C4-2B (cell line): ENCODE measurements around the gene CHRNA3.
A peak's percentile ranks its signal among the peaks of the same experiment; 100 is the strongest.

Experiments
- H3K27ac ChIP-seq: fragments of 450-650 bp; 2 replicates; pipeline ENCODE4 v1.5.1; 2017
- ZFX ChIP-seq: fragments of 450-650 bp; IDR thresholded peaks from 2 replicates; pipeline ENCODE4 v1.6.1; 2017
- TF ChIP-seq, protein P1 (sequence below): fragments of 450-650 bp; conservative IDR thresholded peaks from 2 replicates; pipeline ENCODE4 v1.5.1; 2017; ENCODE audit warnings: mild to moderate bottlenecking

CHRNA3 gene

GRCh38 chr15:78619022-78619950, 1.5 kb downstream of the CHRNA3 start:
- no peak for TF ChIP-seq ZFX
- TF ChIP-seq, protein P1, sequence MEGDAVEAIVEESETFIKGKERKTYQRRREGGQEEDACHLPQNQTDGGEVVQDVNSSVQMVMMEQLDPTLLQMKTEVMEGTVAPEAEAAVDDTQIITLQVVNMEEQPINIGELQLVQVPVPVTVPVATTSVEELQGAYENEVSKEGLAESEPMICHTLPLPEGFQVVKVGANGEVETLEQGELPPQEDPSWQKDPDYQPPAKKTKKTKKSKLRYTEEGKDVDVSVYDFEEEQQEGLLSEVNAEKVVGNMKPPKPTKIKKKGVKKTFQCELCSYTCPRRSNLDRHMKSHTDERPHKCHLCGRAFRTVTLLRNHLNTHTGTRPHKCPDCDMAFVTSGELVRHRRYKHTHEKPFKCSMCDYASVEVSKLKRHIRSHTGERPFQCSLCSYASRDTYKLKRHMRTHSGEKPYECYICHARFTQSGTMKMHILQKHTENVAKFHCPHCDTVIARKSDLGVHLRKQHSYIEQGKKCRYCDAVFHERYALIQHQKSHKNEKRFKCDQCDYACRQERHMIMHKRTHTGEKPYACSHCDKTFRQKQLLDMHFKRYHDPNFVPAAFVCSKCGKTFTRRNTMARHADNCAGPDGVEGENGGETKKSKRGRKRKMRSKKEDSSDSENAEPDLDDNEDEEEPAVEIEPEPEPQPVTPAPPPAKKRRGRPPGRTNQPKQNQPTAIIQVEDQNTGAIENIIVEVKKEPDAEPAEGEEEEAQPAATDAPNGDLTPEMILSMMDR, result no peak

GRCh38 chr15:78618490-78618934, 2.3 kb downstream of the CHRNA3 start:
- no peak for TF ChIP-seq ZFX
- TF ChIP-seq, protein P1, result peak; percentile 92
- H3K27ac ChIP-seq, result no peak overlapping the region

More at GRCh38 chr15:78619022-78619950, 1.5 kb downstream of the CHRNA3 start:
- H3K27ac ChIP-seq, result no peak overlapping the region

DNA sequence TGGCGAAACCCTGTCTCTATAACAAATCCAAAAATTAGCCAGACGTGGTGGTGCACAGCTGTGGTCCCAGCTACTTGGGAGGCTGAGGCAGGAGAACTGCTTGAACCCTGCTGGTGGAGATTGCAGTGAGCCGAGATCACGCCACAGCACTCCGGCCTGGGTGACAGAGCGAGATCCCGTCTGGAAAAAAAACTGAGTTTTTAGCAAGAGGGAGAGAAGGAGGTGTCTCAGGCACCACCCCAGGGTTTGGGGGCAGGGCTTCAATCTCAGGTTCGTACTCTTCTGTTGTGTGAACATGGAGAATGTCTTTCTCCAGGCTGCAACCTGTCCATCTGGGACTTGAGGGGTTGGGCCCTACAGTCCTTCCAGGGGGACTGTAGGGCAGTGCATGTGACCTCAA, 2.7 kb downstream of the CHRNA3 start:
- no peak overlapping the region for H3K27ac ChIP-seq
- TF ChIP-seq, protein P1, result no peak

DNA sequence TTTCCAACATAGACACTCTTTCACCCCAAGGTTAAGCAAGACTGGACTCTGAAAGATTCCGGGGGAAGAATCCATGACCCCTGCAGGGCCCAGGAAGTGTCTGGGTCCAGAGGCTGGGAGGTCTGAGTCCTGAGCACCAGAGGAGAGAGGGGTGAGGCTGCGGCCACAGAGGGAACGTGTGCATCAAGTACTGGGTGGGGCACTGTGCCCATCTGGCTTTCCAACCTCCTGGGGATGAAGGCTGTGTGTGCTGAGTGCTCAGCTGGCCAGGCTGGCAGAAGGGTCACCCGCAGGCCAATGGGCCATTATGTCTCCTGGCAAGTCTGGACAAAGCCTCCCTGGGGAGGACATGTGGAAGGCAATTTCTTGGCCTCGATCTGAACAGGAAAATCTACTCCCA, 3.3 kb downstream of the CHRNA3 start:
- TF ChIP-seq ZFX, result no peak
- TF ChIP-seq, protein P1, result no peak
- no peak overlapping the region for H3K27ac ChIP-seq

- no peak overlapping the region for H3K27ac ChIP-seq
- TF ChIP-seq ZFX, result no peak
- TF ChIP-seq, protein P1, result no peak
Measured at GRCh38 chr15:78617076-78617475, 3.7 kb downstream of the CHRNA3 start.

- TF ChIP-seq, protein P1, result no peak
- TF ChIP-seq ZFX, result no peak
Measured at GRCh38 chr15:78616506-78616905, 4.3 kb downstream of the CHRNA3 start.

DNA sequence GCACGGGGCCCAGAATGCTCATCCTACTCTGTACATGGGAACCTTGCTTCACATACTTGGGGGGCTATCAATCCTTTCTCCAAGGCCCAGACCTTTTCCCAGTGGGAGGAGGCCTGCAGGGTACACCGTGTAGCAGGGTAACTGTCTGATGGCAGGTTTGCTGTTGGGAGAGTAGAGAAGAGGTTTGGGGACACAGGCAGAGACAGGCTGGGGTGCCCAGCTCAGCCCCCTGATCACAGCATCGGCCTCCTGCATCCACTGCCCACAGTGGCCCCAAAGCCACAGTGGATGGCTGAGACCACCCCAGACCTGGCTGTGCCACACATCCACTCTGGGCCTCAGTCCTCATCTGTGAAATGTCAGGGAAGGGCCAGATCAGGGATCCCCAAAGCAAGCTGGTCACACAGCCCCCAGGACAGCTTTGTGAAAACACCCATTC, 5.6 kb downstream of the CHRNA3 start:
- no peak overlapping the region for H3K27ac ChIP-seq
- TF ChIP-seq, protein P1, result no peak
- no peak for TF ChIP-seq ZFX

More at GRCh38 chr15:78616506-78616905, 4.3 kb downstream of the CHRNA3 start:
- no peak overlapping the region for H3K27ac ChIP-seq
